HEK293 (cell line): ENCODE results near the gene MYL3.

ENCODE experiments used
- CTCF ChIA-PET: fragments of 350-600 bp; formaldehyde crosslinking; extraction: SDS; loops from one replicate; lab custom pipeline; 2021; ENCODE audit warnings: antibody characterized with exemption; lab: Yijun Ruan, JAX
- POLR2A ChIA-PET: fragments of 300-600 bp; formaldehyde crosslinking; extraction: SDS; loops from one replicate; lab custom pipeline; 2020; ENCODE audit warnings: antibody characterized with exemption, inconsistent platforms; lab: Yijun Ruan, JAX
- H3K27ac ChIP-seq: fragments of 200-500 bp; sonication (Bioruptor generic); 2 replicates; pipeline ENCODE4 v1.5.1; 2014; ENCODE audit warnings: low read depth, low read length, control low read depth, inconsistent platforms; ENCODE audit errors: extremely low read depth
- H3K36me3 ChIP-seq, 2 experiments: fragments of 200-500 bp in 1 of 2; sonication (Bioruptor generic) in 1 of 2; 1 replicate in 1 of 2; 2 replicates in 1 of 2; pipeline ENCODE4 v1.5.1; 2014 to 2017; ENCODE audit warnings: inconsistent platforms in 2 of 2, low read length in 2 of 2; ENCODE audit not compliant: control insufficient read depth in 2 of 2, insufficient read depth in 1 of 2
- H3K4me1 ChIP-seq: fragments of 200-500 bp; sonication (Bioruptor generic); 2 replicates; pipeline ENCODE4 v1.5.1; 2014; ENCODE audit warnings: mild to moderate bottlenecking, low read length, inconsistent platforms; ENCODE audit not compliant: control insufficient read depth, insufficient read depth
- H3K4me3 ChIP-seq: 2 replicates; pipeline ENCODE4 v1.5.1; 2011; ENCODE audit warnings: low read depth, mild to moderate bottlenecking, control low read depth, low read length, moderate library complexity
- H3K9me3 ChIP-seq: fragments of 200-500 bp; sonication (Bioruptor generic); 2 replicates; pipeline ENCODE4 v1.5.1; 2014; ENCODE audit warnings: low read depth, low read length, inconsistent platforms; ENCODE audit not compliant: control insufficient read depth, insufficient read depth
- HIC1 ChIP-seq: fragments of 450-650 bp; formaldehyde crosslinking; IDR thresholded peaks from 2 replicates; pipeline ENCODE4 v1.5.1; 2016; ENCODE audit warnings: missing biosample characterization, missing genetic modification characterization
- HOXD13 ChIP-seq: sonication (generic); formaldehyde crosslinking; IDR thresholded peaks from 2 replicates; pipeline ENCODE4 v1.8.0; 2022; ENCODE audit warnings: missing genetic modification reagents, borderline replicate concordance
- KLF16 ChIP-seq: fragments of 450-650 bp; formaldehyde crosslinking; IDR thresholded peaks from 2 replicates; pipeline ENCODE4 v1.5.1; 2017; ENCODE audit warnings: missing biosample characterization, missing genetic modification characterization
- MZF1 ChIP-seq: fragments of 450-650 bp; formaldehyde crosslinking; IDR thresholded peaks from 2 replicates; pipeline ENCODE4 v1.5.1; 2017; ENCODE audit warnings: missing biosample characterization, missing genetic modification characterization, borderline replicate concordance
- SP7 ChIP-seq: fragments of 450-650 bp; formaldehyde crosslinking; IDR thresholded peaks from 2 replicates; pipeline ENCODE4 v1.5.1; 2016; ENCODE audit warnings: missing biosample characterization, missing genetic modification characterization
- WT1 ChIP-seq: fragments of 450-650 bp; formaldehyde crosslinking; IDR thresholded peaks from 2 replicates; pipeline ENCODE4 v1.5.1; 2016; ENCODE audit warnings: missing biosample characterization, missing genetic modification characterization
- ZBTB17 ChIP-seq: fragments of 450-650 bp; formaldehyde crosslinking; IDR thresholded peaks from 2 replicates; pipeline ENCODE4 v1.5.1; 2016; ENCODE audit warnings: missing biosample characterization, missing genetic modification characterization
- ZNF449 ChIP-seq: fragments of 450-650 bp; formaldehyde crosslinking; IDR thresholded peaks from 2 replicates; pipeline ENCODE4 v1.5.1; 2017; ENCODE audit warnings: missing biosample characterization, mild to moderate bottlenecking, missing genetic modification characterization, moderate library complexity
- ZSCAN23 ChIP-seq: fragments of 450-650 bp; formaldehyde crosslinking; IDR thresholded peaks from 2 replicates; pipeline ENCODE4 v1.5.1; 2016; ENCODE audit warnings: missing biosample characterization, missing genetic modification characterization
- TF ChIP-seq, protein P1 (sequence below): fragments of 450-650 bp; formaldehyde crosslinking; IDR thresholded peaks from 2 replicates; pipeline ENCODE4 v1.5.1; 2016; ENCODE audit warnings: missing biosample characterization, missing genetic modification characterization
- TF ChIP-seq, protein P2 (sequence below): fragments of 450-650 bp; formaldehyde crosslinking; conservative IDR thresholded peaks from 2 replicates; pipeline ENCODE4 v1.5.1; 2016; ENCODE audit warnings: low read depth, missing biosample characterization, missing genetic modification characterization

The MYL3 gene

GRCh38 chr3:46877406-46878125 lies 14.3 kb upstream of the MYL3 start, which contains the start of gene PTH1R (continued):
- TF ChIP-seq, protein P1, sequence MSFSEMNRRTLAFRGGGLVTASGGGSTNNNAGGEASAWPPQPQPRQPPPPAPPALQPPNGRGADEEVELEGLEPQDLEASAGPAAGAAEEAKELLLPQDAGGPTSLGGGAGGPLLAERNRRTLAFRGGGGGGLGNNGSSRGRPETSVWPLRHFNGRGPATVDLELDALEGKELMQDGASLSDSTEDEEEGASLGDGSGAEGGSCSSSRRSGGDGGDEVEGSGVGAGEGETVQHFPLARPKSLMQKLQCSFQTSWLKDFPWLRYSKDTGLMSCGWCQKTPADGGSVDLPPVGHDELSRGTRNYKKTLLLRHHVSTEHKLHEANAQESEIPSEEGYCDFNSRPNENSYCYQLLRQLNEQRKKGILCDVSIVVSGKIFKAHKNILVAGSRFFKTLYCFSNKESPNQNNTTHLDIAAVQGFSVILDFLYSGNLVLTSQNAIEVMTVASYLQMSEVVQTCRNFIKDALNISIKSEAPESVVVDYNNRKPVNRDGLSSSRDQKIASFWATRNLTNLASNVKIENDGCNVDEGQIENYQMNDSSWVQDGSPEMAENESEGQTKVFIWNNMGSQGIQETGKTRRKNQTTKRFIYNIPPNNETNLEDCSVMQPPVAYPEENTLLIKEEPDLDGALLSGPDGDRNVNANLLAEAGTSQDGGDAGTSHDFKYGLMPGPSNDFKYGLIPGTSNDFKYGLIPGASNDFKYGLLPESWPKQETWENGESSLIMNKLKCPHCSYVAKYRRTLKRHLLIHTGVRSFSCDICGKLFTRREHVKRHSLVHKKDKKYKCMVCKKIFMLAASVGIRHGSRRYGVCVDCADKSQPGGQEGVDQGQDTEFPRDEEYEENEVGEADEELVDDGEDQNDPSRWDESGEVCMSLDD = no peak
- TF ChIP-seq, all 188 proteins: peak for 0

- Histone ChIP-seq H3K36me3 (no peaks in the 10 kb centered on the region), H3K27ac (no peak overlapping the region), H3K4me3 (no peak overlapping the region), H3K4me1 (no peaks in the 10 kb centered on the region), H3K9me3 (no peaks in the 10 kb centered on the region)
- POLR2A ChIA-PET = no interaction called here
- CTCF ChIA-PET = interaction anchor here (0.7 to 4.3 kb wide), 2 partner anchors 10 to 87 kb away, joined by 3 to 23 read pairs; no protein-coding TSS in a partner anchor
- TF ChIP-seq WT1 = no peak
- no peak for TF ChIP-seq MZF1 (tag by site-specific recombination)
- no peak for TF ChIP-seq ZNF449 (tag by site-specific recombination)
- no peak for TF ChIP-seq ZBTB17 (tag by site-specific recombination)
- TF ChIP-seq ZSCAN23 (tag by site-specific recombination) = no peak
- TF ChIP-seq HIC1 = no peak
- TF ChIP-seq SP7 (tag by site-specific recombination) = no peak
- TF ChIP-seq, protein P2, sequence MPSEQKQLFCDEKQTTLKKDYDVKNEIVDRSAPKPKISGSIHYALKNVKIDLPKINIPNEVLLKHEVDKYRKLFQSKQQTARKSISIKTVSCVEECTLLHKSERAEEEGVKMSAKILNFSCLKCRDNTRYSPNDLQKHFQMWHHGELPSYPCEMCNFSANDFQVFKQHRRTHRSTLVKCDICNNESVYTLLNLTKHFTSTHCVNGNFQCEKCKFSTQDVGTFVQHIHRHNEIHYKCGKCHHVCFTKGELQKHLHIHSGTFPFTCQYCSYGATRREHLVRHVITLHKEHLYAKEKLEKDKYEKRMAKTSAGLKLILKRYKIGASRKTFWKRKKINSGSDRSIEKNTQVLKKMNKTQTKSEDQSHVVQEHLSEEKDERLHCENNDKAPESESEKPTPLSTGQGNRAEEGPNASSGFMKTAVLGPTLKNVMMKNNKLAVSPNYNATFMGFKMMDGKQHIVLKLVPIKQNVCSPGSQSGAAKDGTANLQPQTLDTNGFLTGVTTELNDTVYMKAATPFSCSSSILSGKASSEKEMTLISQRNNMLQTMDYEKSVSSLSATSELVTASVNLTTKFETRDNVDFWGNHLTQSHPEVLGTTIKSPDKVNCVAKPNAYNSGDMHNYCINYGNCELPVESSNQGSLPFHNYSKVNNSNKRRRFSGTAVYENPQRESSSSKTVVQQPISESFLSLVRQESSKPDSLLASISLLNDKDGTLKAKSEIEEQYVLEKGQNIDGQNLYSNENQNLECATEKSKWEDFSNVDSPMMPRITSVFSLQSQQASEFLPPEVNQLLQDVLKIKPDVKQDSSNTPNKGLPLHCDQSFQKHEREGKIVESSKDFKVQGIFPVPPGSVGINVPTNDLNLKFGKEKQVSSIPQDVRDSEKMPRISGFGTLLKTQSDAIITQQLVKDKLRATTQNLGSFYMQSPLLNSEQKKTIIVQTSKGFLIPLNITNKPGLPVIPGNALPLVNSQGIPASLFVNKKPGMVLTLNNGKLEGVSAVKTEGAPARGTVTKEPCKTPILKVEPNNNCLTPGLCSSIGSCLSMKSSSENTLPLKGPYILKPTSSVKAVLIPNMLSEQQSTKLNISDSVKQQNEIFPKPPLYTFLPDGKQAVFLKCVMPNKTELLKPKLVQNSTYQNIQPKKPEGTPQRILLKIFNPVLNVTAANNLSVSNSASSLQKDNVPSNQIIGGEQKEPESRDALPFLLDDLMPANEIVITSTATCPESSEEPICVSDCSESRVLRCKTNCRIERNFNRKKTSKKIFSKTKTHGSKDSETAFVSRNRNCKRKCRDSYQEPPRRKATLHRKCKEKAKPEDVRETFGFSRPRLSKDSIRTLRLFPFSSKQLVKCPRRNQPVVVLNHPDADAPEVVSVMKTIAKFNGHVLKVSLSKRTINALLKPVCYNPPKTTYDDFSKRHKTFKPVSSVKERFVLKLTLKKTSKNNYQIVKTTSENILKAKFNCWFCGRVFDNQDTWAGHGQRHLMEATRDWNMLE (tag by site-specific recombination) = no peak
- TF ChIP-seq KLF16 (tag by site-specific recombination) = no peak
- TF ChIP-seq HOXD13 (CRISPR knock-in tag) = no peak
Measured at GRCh38 chr3:46876313-46877300, 13.4 kb upstream of the MYL3 start.
